AG04450 (cell line): Measurements from ENCODE around the gene AP5Z1. TPM values are rescaled to one million over a fixed set of nuclear protein-coding genes. Genes with fewer than 3 reads are reported as not detected.

Experiments
- CTCF ChIA-PET: fragments of 300-600, 350-600 bp; formaldehyde crosslinking; extraction: SDS; loops from one replicate; lab custom pipeline; 2022; ENCODE audit warnings: antibody characterized with exemption, inconsistent platforms; lab: Charles Lee
- POLR2A ChIA-PET: fragments of 350-600 bp; formaldehyde crosslinking; extraction: SDS; loops from one replicate; lab custom pipeline; 2021; ENCODE audit warnings: antibody characterized with exemption, inconsistent platforms; lab: Yijun Ruan, JAX
- DNase-seq: peaks from one replicate; pipeline ENCODE4 v3.0.0-alpha.2; 2011; ENCODE audit warnings: low read depth, low spot score
- H3K27ac ChIP-seq: one replicate; pipeline ENCODE4 v1.5.1; 2012; ENCODE audit warnings: low read depth, low read length, control low read depth
- H3K27me3 ChIP-seq: one replicate; pipeline ENCODE4 v1.6.0; 2012; ENCODE audit warnings: low read length; ENCODE audit not compliant: control insufficient read depth, insufficient read depth
- H3K4me3 ChIP-seq: 2 replicates; pipeline ENCODE4 v1.5.1; 2011; ENCODE audit warnings: mild to moderate bottlenecking, low read depth, low read length, control low read depth
- H3K9me3 ChIP-seq: 2 replicates; pipeline ENCODE4 v1.5.1; 2012; ENCODE audit warnings: low read length; ENCODE audit not compliant: control insufficient read depth, insufficient read depth
- CTCF ChIP-seq: IDR thresholded peaks from 2 replicates; pipeline ENCODE4 v1.5.1; 2011; ENCODE audit warnings: low read depth, low read length, control low read depth, inconsistent platforms
- polyA plus RNA-seq: library from polyadenylated mRNA; depleted of rRNA; stranded (reverse); fragments of >200 nt; gene quantifications from 2 replicates; pipeline ENCODE4 v1.2.3, GENCODE V29; 2011

The AP5Z1 gene
- polyA plus RNA-seq, 1 experiment = 12.6 TPM

GRCh38 chr7:4833176-4833575, 57.8 kb downstream of the AP5Z1 start:
- POLR2A ChIA-PET = no interaction called here
- DNase-seq = no peak
- H3K27me3 ChIP-seq = peaks cover 2% of the 10 kb centered on the region
- TF ChIP-seq CTCF = no peak
- H3K4me3 ChIP-seq = no peak overlapping the region
- no peaks in the 10 kb centered on the region; the same call in 1 of the 2 replicates for H3K9me3 ChIP-seq
- CTCF ChIA-PET = interaction anchor here (1.2 kb wide), 1 partner anchor 252 kb away, joined by 3 read pairs; no protein-coding TSS in a partner anchor
- no peak overlapping the region for H3K27ac ChIP-seq

GRCh38 chr7:4833691-4834600, 58.5 kb downstream of the AP5Z1 start:
- no peak overlapping the region for H3K4me3 ChIP-seq
- H3K27ac ChIP-seq = no peak overlapping the region
- DNase-seq = no peak
- peaks cover 5% of the 10 kb centered on the region; the same call in 1 of the 2 replicates for H3K9me3 ChIP-seq
- CTCF ChIA-PET = interaction anchor here (0.5 to 1.2 kb wide), 2 partner anchors 14 to 251 kb away, joined by 3 read pairs; no protein-coding TSS in a partner anchor
- TF ChIP-seq CTCF = no peak
- POLR2A ChIA-PET = no interaction called here
- H3K27me3 ChIP-seq = peaks cover 5% of the 10 kb centered on the region

GRCh38 chr7:4834601-4835397, 59.4 kb downstream of the AP5Z1 start:
- Histone ChIP-seq H3K4me3 (no peak overlapping the region), H3K27me3 (peaks cover 6% of the 10 kb centered on the region), H3K27ac (no peak overlapping the region), H3K9me3 (peaks cover 5% of the 10 kb centered on the region; the same call in 1 of the 2 replicates)
- ChIA-PET POLR2A (no interaction called here), CTCF (interaction anchor here (0.5 to 1.2 kb wide), 2 partner anchors 14 to 250 kb away, joined by 3 read pairs; no protein-coding TSS in a partner anchor)
- DNase-seq = no peak
- TF ChIP-seq CTCF = no peak

- ChIA-PET POLR2A (no interaction called here), CTCF (no interaction called here)
- H3K9me3 ChIP-seq = peaks cover 5% of the 10 kb centered on the region; the same call in 1 of the 2 replicates
- no peak for TF ChIP-seq CTCF
- no peak overlapping the region for H3K4me3 ChIP-seq
- H3K27ac ChIP-seq = no peak overlapping the region
- peaks cover 6% of the 10 kb centered on the region for H3K27me3 ChIP-seq
- DNase-seq = no peak
Observed at GRCh38 chr7:4835398-4836205, 60.2 kb downstream of the AP5Z1 start.
